NB4 (cell line): ENCODE data around the gene GAD2.

Source experiments
- MYC ChIP-seq: IDR thresholded peaks from 2 replicates; pipeline ENCODE4 v1.6.1; 2011; ENCODE audit warnings: low read depth, low read length
- TF ChIP-seq, protein P1 (sequence below): IDR thresholded peaks from one replicate; pipeline ENCODE4 v1.5.1; 2012; ENCODE audit warnings: low read depth, low read length

DNA sequence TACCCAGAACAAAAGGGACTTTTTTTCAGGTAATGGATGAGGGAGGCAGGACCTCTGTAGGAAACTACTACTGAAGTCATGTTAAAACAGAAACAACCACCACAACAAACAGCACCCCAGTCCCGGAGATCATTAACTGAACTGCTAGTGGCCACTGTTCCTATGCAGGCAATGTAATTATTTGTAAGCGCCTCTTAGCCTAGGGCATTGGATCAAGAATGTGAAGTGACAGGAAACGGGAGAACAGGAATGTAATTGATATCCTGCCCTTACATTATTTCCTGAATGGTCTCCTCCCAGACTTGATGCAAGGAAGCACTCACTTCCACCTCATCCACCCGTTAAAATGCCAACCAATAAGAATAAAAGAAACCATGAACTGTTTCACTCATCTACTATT lies 16.7 kb upstream of the GAD2 start:
- TF ChIP-seq, protein P1, sequence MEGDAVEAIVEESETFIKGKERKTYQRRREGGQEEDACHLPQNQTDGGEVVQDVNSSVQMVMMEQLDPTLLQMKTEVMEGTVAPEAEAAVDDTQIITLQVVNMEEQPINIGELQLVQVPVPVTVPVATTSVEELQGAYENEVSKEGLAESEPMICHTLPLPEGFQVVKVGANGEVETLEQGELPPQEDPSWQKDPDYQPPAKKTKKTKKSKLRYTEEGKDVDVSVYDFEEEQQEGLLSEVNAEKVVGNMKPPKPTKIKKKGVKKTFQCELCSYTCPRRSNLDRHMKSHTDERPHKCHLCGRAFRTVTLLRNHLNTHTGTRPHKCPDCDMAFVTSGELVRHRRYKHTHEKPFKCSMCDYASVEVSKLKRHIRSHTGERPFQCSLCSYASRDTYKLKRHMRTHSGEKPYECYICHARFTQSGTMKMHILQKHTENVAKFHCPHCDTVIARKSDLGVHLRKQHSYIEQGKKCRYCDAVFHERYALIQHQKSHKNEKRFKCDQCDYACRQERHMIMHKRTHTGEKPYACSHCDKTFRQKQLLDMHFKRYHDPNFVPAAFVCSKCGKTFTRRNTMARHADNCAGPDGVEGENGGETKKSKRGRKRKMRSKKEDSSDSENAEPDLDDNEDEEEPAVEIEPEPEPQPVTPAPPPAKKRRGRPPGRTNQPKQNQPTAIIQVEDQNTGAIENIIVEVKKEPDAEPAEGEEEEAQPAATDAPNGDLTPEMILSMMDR, result no peak
- TF ChIP-seq MYC, result no peak
